ENCODE results near the gene KRTAP10-12. TPM values are rescaled to one million over a fixed set of nuclear protein-coding genes. Genes with fewer than 3 reads are reported as not detected.

KRTAP10-12 gene
- total and polyA plus RNA-seq, 2 of the 13 experiments (the other 11 are each of a cell fraction or from before 2014, with no cell fraction given), result not detected

GRCh38 chr21:44724926-44725325 lies 28.0 kb downstream of the KRTAP10-12 start:
- ATAC-seq, result no peak
- Histone ChIP-seq H3K79me2 (ENCODE audit: insufficient read depth, low read length) (no peaks in the 10 kb centered on the region), H3K27ac (ENCODE audit: extremely low read length, insufficient read depth, low read length) (no peak overlapping the region), H3K9ac (ENCODE audit: insufficient read depth, low read depth, low read length) (no peak overlapping the region), H3K9me3 (ENCODE audit: low read length) (no peaks in the 10 kb centered on the region), H4K20me1 (ENCODE audit: insufficient read depth, low read length) (no peaks in the 10 kb centered on the region), H3K4me2 (ENCODE audit: low read depth, low read length) (no peak overlapping the region), H3K36me3 (replicated peaks in 1 of 2; ENCODE audit: control insufficient read depth in 1 of 2, insufficient read depth in 2 of 2, low read length in 2 of 2) (no peaks in the 10 kb centered on the region), H3K27me3 (ENCODE audit: control insufficient read depth in 1 of 2, insufficient read depth in 2 of 2, low read length in 2 of 2) (peaks cover 0 to 19% of the 10 kb centered on the region in 2 experiments; a peak in 1 of 5 replicates), H3K4me3 (replicated peaks in 1 of 3; ENCODE audit: insufficient read depth in 1 of 3, low read depth in 2 of 3, low read length in 3 of 3) (no peak overlapping the region), H2AFZ (ENCODE audit: low read length) (no peak overlapping the region), H3K4me1 (ENCODE audit: insufficient read depth, low read length) (0 out of 2 replicates have a peak, but pooled peaks cover under 1% of the 10 kb centered on the region)
- no peak for DNase-seq (ENCODE audit: low spot score)
- POLR2A ChIA-PET, result no interaction called here
- TF ChIP-seq XRCC5 (optimal IDR thresholded peaks at IDR 0.05; ENCODE audit: low read length) (no peak), SMYD3 (CRISPR knock-in tag; IDR thresholded peaks at IDR 0.05) (no peak), U2AF2 (IDR thresholded peaks at IDR 0.05; ENCODE audit: low read depth, low read length) (no peak), ZNF296 (CRISPR knock-in tag; conservative IDR thresholded peaks at IDR 0.05) (no peak), ZNF251 (CRISPR knock-in tag; IDR thresholded peaks at IDR 0.05) (no peak), SETDB1 (CRISPR knock-in tag; IDR thresholded peaks at IDR 0.05; ENCODE audit: borderline replicate concordance) (no peak), ZNF773 (CRISPR knock-in tag; IDR thresholded peaks at IDR 0.05; ENCODE audit: borderline replicate concordance) (no peak), ZNF160 (CRISPR knock-in tag; IDR thresholded peaks at IDR 0.05) (no peak), ZBTB34 (CRISPR knock-in tag; IDR thresholded peaks at IDR 0.05) (no peak), ZNF781 (CRISPR knock-in tag; IDR thresholded peaks at IDR 0.05; ENCODE audit: borderline replicate concordance, not compliant biosample characterization) (no peak)
- TF ChIP-seq, protein P1, sequence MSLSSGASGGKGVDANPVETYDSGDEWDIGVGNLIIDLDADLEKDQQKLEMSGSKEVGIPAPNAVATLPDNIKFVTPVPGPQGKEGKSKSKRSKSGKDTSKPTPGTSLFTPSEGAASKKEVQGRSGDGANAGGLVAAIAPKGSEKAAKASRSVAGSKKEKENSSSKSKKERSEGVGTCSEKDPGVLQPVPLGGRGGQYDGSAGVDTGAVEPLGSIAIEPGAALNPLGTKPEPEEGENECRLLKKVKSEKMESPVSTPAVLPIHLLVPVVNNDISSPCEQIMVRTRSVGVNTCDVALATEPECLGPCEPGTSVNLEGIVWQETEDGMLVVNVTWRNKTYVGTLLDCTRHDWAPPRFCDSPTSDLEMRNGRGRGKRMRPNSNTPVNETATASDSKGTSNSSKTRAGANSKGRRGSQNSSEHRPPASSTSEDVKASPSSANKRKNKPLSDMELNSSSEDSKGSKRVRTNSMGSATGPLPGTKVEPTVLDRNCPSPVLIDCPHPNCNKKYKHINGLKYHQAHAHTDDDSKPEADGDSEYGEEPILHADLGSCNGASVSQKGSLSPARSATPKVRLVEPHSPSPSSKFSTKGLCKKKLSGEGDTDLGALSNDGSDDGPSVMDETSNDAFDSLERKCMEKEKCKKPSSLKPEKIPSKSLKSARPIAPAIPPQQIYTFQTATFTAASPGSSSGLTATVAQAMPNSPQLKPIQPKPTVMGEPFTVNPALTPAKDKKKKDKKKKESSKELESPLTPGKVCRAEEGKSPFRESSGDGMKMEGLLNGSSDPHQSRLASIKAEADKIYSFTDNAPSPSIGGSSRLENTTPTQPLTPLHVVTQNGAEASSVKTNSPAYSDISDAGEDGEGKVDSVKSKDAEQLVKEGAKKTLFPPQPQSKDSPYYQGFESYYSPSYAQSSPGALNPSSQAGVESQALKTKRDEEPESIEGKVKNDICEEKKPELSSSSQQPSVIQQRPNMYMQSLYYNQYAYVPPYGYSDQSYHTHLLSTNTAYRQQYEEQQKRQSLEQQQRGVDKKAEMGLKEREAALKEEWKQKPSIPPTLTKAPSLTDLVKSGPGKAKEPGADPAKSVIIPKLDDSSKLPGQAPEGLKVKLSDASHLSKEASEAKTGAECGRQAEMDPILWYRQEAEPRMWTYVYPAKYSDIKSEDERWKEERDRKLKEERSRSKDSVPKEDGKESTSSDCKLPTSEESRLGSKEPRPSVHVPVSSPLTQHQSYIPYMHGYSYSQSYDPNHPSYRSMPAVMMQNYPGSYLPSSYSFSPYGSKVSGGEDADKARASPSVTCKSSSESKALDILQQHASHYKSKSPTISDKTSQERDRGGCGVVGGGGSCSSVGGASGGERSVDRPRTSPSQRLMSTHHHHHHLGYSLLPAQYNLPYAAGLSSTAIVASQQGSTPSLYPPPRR (CRISPR knock-in tag; IDR thresholded peaks at IDR 0.05; ENCODE audit: borderline replicate concordance), result no peak
- FAIRE-seq, result no peak
- CTCF ChIA-PET (ENCODE audit: low intra/inter-chr PET ratio, low total read pairs), result no interaction called here
- WGBS (ENCODE audit: low lambda C conversion rate), result 67% methylated on average over 11 of the region's 14 CpGs
- in situ Hi-C loops (cut with HindIII; ENCODE audit: extremely low pct_ligation_motif_present, low pct_unique_long_range_greater_than_20kb) (no loop called here), intact Hi-C loops (cut with micrococcal nuclease; ENCODE audit: unreplicated experiment) (no loop called here)
- no TSS peak for BruUV-seq (replicated peaks)
